ENCODE data around the gene GATA2. TPM values are rescaled to one million over a fixed set of nuclear protein-coding genes. Genes with fewer than 3 reads are reported as not detected.
A peak's percentile ranks its signal among the peaks of the same experiment; 100 is the strongest.

Gene GATA2
- polyA plus RNA-seq, 1 donor: 1.9 TPM

GRCh38 chr3:128495435-128495970, 2.5 kb upstream of the GATA2 start:
- DNase-seq: no peak
- Histone ChIP-seq H3K4me1 (ENCODE audit: control insufficient read depth, insufficient read depth, low read length) (peaks cover 10% of the 10 kb centered on the region), H3K27ac (ENCODE audit: low read length) (no peak overlapping the region), H3K36me3 (ENCODE audit: control insufficient read depth, insufficient read depth, low read length) (no peaks in the 10 kb centered on the region), H3K9me3 (ENCODE audit: control insufficient read depth, low read depth, low read length) (peaks cover 6% of the 10 kb centered on the region), H3K4me3 (ENCODE audit: low read length) (no peak overlapping the region), H3K27me3 (ENCODE audit: control insufficient read depth, insufficient read depth, low read length) (peaks cover 95% of the 10 kb centered on the region)
- whole genome bisulfite sequencing (ENCODE audit: insufficient coverage, low lambda C conversion rate): no CpG with 5 or more reads among the region's 9 CpGs

GRCh38 chr3:128494367-128494650, 1.3 kb upstream of the GATA2 start:
- Histone ChIP-seq H3K4me1 (ENCODE audit: control insufficient read depth, insufficient read depth, low read length) (peaks cover 18% of the 10 kb centered on the region), H3K27ac (ENCODE audit: low read length) (no peak overlapping the region), H3K36me3 (ENCODE audit: control insufficient read depth, insufficient read depth, low read length) (no peaks in the 10 kb centered on the region), H3K9me3 (ENCODE audit: control insufficient read depth, low read depth, low read length) (peaks cover 11% of the 10 kb centered on the region), H3K27me3 (ENCODE audit: control insufficient read depth, insufficient read depth, low read length) (peaks cover 98% of the 10 kb centered on the region), H3K4me3 (ENCODE audit: low read length) (no peak overlapping the region)
- DNase-seq: no peak
- WGBS (ENCODE audit: insufficient coverage, low lambda C conversion rate): no CpG with 5 or more reads among the region's 2 CpGs

- WGBS (ENCODE audit: insufficient coverage, low lambda C conversion rate): no CpG with 5 or more reads among the region's 13 CpGs
Measured at GRCh38 chr3:128493570-128494366, 767 bp upstream of the GATA2 start.

GRCh38 chr3:128491941-128492670, 895 bp downstream of the GATA2 start:
- Histone ChIP-seq H3K27me3 (ENCODE audit: control insufficient read depth, insufficient read depth, low read length) (peaks cover 100% of the 10 kb centered on the region), H3K9me3 (ENCODE audit: control insufficient read depth, low read depth, low read length) (peaks cover 19% of the 10 kb centered on the region), H3K4me1 (ENCODE audit: control insufficient read depth, insufficient read depth, low read length) (peaks cover 20% of the 10 kb centered on the region), H3K4me3 (ENCODE audit: low read length) (no peak overlapping the region), H3K36me3 (ENCODE audit: control insufficient read depth, insufficient read depth, low read length) (no peaks in the 10 kb centered on the region), H3K27ac (ENCODE audit: low read length) (no peak overlapping the region)
- no CpG with 5 or more reads among the region's 70 CpGs for WGBS (ENCODE audit: insufficient coverage, low lambda C conversion rate)
- DNase-seq: peak in 1 of 2 donors; percentile 64

More at GRCh38 chr3:128493570-128494366, 767 bp upstream of the GATA2 start:
- H3K36me3 ChIP-seq (ENCODE audit: control insufficient read depth, insufficient read depth, low read length): no peaks in the 10 kb centered on the region
- no peak overlapping the region for H3K4me3 ChIP-seq (ENCODE audit: low read length)
- H3K27me3 ChIP-seq (ENCODE audit: control insufficient read depth, insufficient read depth, low read length): peaks cover 98% of the 10 kb centered on the region
- H3K4me1 ChIP-seq (ENCODE audit: control insufficient read depth, insufficient read depth, low read length): peaks cover 18% of the 10 kb centered on the region
- no peak for DNase-seq
- peaks cover 11% of the 10 kb centered on the region for H3K9me3 ChIP-seq (ENCODE audit: control insufficient read depth, low read depth, low read length)
- H3K27ac ChIP-seq (ENCODE audit: low read length): no peak overlapping the region

GRCh38 chr3:128491691-128491940, 1.4 kb downstream of the GATA2 start:
- H3K4me1 ChIP-seq (ENCODE audit: control insufficient read depth, insufficient read depth, low read length): peaks cover 17% of the 10 kb centered on the region
- peaks cover 19% of the 10 kb centered on the region for H3K9me3 ChIP-seq (ENCODE audit: control insufficient read depth, low read depth, low read length)
- H3K27me3 ChIP-seq (ENCODE audit: control insufficient read depth, insufficient read depth, low read length): peaks cover 100% of the 10 kb centered on the region
- no peaks in the 10 kb centered on the region for H3K36me3 ChIP-seq (ENCODE audit: control insufficient read depth, insufficient read depth, low read length)
- no peak overlapping the region for H3K4me3 ChIP-seq (ENCODE audit: low read length)
- no CpG with 5 or more reads among the region's 19 CpGs for WGBS (ENCODE audit: insufficient coverage, low lambda C conversion rate)
- DNase-seq: no peak
- no peak overlapping the region for H3K27ac ChIP-seq (ENCODE audit: low read length)

GRCh38 chr3:128490915-128491690, 1.9 kb downstream of the GATA2 start:
- Histone ChIP-seq H3K27me3 (ENCODE audit: control insufficient read depth, insufficient read depth, low read length) (peaks cover 100% of the 10 kb centered on the region), H3K9me3 (ENCODE audit: control insufficient read depth, low read depth, low read length) (peaks cover 20% of the 10 kb centered on the region), H3K4me1 (ENCODE audit: control insufficient read depth, insufficient read depth, low read length) (peaks cover 14% of the 10 kb centered on the region), H3K36me3 (ENCODE audit: control insufficient read depth, insufficient read depth, low read length) (no peaks in the 10 kb centered on the region), H3K4me3 (ENCODE audit: low read length) (no peak overlapping the region), H3K27ac (ENCODE audit: low read length) (no peak overlapping the region)
- DNase-seq: no peak
- WGBS (ENCODE audit: insufficient coverage, low lambda C conversion rate): no CpG with 5 or more reads among the region's 23 CpGs

- H3K36me3 ChIP-seq (ENCODE audit: control insufficient read depth, insufficient read depth, low read length): no peaks in the 10 kb centered on the region
- peak in 1 of 2 donors; percentile 29 for DNase-seq
- no CpG with 5 or more reads among the region's 10 CpGs for WGBS (ENCODE audit: insufficient coverage, low lambda C conversion rate)
- H3K9me3 ChIP-seq (ENCODE audit: control insufficient read depth, low read depth, low read length): peaks cover 20% of the 10 kb centered on the region
- H3K27ac ChIP-seq (ENCODE audit: low read length): no peak overlapping the region
- peaks cover 14% of the 10 kb centered on the region for H3K4me1 ChIP-seq (ENCODE audit: control insufficient read depth, insufficient read depth, low read length)
- H3K27me3 ChIP-seq (ENCODE audit: control insufficient read depth, insufficient read depth, low read length): peaks cover 100% of the 10 kb centered on the region
- no peak overlapping the region for H3K4me3 ChIP-seq (ENCODE audit: low read length)
Measured at GRCh38 chr3:128490650-128490914, 2.4 kb downstream of the GATA2 start.

- Histone ChIP-seq H3K9me3 (ENCODE audit: control insufficient read depth, low read depth, low read length) (peaks cover 20% of the 10 kb centered on the region), H3K27ac (ENCODE audit: low read length) (no peak overlapping the region), H3K4me3 (ENCODE audit: low read length) (peak overlapping the region; percentile 28), H3K27me3 (ENCODE audit: control insufficient read depth, insufficient read depth, low read length) (peaks cover 100% of the 10 kb centered on the region), H3K36me3 (ENCODE audit: control insufficient read depth, insufficient read depth, low read length) (no peaks in the 10 kb centered on the region), H3K4me1 (ENCODE audit: control insufficient read depth, insufficient read depth, low read length) (peaks cover 14% of the 10 kb centered on the region)
- 0% methylated on average over 3 of the region's 61 CpGs for WGBS (ENCODE audit: insufficient coverage, low lambda C conversion rate)
- DNase-seq: peak in 1 of 2 donors; percentile 56
Measured at GRCh38 chr3:128489927-128490649, 2.9 kb downstream of the GATA2 start.

- peak overlapping the region; percentile 28 for H3K4me3 ChIP-seq (ENCODE audit: low read length)
- no peaks in the 10 kb centered on the region for H3K36me3 ChIP-seq (ENCODE audit: control insufficient read depth, insufficient read depth, low read length)
- WGBS (ENCODE audit: insufficient coverage, low lambda C conversion rate): 0% methylated on average over 6 of the region's 26 CpGs
- DNase-seq: peak in 1 of 2 donors; percentile 46
- peaks cover 22% of the 10 kb centered on the region for H3K9me3 ChIP-seq (ENCODE audit: control insufficient read depth, low read depth, low read length)
- H3K27ac ChIP-seq (ENCODE audit: low read length): no peak overlapping the region
- peaks cover 14% of the 10 kb centered on the region for H3K4me1 ChIP-seq (ENCODE audit: control insufficient read depth, insufficient read depth, low read length)
- H3K27me3 ChIP-seq (ENCODE audit: control insufficient read depth, insufficient read depth, low read length): peaks cover 100% of the 10 kb centered on the region
Measured at GRCh38 chr3:128489674-128489926, 3.4 kb downstream of the GATA2 start.

- Histone ChIP-seq H3K4me1 (ENCODE audit: control insufficient read depth, insufficient read depth, low read length) (peaks cover 14% of the 10 kb centered on the region), H3K27ac (ENCODE audit: low read length) (no peak overlapping the region), H3K27me3 (ENCODE audit: control insufficient read depth, insufficient read depth, low read length) (peaks cover 100% of the 10 kb centered on the region), H3K9me3 (ENCODE audit: control insufficient read depth, low read depth, low read length) (peaks cover 22% of the 10 kb centered on the region), H3K4me3 (ENCODE audit: low read length) (no peak overlapping the region), H3K36me3 (ENCODE audit: control insufficient read depth, insufficient read depth, low read length) (no peaks in the 10 kb centered on the region)
- WGBS (ENCODE audit: insufficient coverage, low lambda C conversion rate): no CpG with 5 or more reads among the region's 71 CpGs
- peak in 1 of 2 donors; percentile 47 for DNase-seq
Measured at GRCh38 chr3:128488991-128489673, 3.9 kb downstream of the GATA2 start.

Data from large intestine (tissue), 3 donors.